HG02852 (cell line): ENCODE results near the gene KRT38.
"Not testable (repeated sequence)": the region's sequence is repeated elsewhere in the genome, so short reads cannot be mapped to it uniquely, and the experiment has no call there.

ENCODE experiments used
- ATAC-seq: cut with Tn5 transposase; IDR thresholded peaks from one replicate; pipeline ENCODE4 v1.9.1; 2021; ENCODE audit warnings: mild to moderate bottlenecking, moderate library complexity; ENCODE audit not compliant: unreplicated experiment

Gene KRT38

GRCh38 chr17:41424111-41424635 is 16.6 kb downstream of the KRT38 start, which contains the start of gene KRT37:
KRT37 (minus strand) TSS chr17:41424585; CDS start chr17:41424523, 62 bp downstream.
- no peak for ATAC-seq

DNA sequence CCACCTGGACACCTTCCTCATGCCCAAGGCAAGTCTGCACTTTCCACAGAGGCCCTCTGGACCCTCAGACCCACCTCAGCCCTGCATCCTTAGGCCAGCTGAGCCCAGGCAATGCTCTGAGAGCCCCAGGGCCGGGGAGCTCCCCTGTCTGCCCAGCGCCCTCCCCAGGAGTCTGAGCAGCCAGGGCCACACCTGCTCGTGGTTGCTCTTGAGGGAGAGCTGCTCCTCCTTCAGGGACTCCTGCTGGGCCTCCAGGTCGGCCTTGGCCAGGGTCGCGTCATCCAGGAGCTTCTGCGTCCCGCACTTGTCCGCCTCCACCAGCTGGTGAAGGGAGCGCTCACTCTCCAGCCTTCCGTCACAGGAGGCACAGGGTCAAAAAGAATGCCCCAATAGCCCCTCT is 18.2 kb downstream of the KRT38 start:
- not testable (repeated sequence) for ATAC-seq

- ATAC-seq: no peak
Measured at GRCh38 chr17:41421617-41422016, 19.2 kb downstream of the KRT38 start.

GRCh38 chr17:41421116-41421515 is 19.7 kb downstream of the KRT38 start:
- ATAC-seq: no peak

DNA sequence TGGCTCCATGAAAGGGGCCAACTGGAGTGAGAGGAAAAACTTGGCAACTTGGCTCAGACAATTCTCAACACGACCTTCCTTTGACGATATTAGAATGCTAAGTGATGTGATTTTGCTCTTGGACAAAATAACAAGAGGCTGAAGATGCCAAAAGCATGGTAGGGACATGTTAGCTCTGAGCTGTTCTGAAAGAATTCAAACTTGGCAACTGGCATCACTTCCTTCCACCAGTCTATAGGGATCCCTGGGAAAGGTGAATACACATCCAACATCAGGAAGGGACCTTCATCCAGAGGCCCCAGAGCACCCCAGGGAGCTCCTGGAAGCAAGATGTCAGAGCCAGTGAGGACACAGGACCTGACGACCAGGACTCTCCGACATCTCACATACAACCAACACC is 20.6 kb downstream of the KRT38 start:
- no peak for ATAC-seq

DNA sequence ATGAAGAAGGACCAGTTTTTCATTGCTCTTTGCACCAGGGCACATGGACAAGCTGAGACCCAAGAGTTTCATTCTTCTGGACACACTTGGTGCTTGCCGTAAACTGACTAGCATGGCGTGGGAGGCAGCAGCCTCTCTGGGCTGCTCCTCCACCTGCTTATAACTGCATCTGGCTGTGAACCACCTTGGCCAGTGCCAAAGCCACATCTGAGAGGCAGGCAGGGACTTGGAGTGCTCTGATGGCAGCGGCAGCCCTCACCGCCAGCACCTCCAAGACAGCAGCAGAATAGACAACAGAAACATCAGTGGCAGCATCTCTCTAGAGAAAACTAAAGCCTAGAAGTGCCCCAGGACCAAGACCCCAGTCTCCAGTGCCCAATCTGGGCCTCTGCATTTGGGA is 21.1 kb downstream of the KRT38 start:
- ATAC-seq: no peak

DNA sequence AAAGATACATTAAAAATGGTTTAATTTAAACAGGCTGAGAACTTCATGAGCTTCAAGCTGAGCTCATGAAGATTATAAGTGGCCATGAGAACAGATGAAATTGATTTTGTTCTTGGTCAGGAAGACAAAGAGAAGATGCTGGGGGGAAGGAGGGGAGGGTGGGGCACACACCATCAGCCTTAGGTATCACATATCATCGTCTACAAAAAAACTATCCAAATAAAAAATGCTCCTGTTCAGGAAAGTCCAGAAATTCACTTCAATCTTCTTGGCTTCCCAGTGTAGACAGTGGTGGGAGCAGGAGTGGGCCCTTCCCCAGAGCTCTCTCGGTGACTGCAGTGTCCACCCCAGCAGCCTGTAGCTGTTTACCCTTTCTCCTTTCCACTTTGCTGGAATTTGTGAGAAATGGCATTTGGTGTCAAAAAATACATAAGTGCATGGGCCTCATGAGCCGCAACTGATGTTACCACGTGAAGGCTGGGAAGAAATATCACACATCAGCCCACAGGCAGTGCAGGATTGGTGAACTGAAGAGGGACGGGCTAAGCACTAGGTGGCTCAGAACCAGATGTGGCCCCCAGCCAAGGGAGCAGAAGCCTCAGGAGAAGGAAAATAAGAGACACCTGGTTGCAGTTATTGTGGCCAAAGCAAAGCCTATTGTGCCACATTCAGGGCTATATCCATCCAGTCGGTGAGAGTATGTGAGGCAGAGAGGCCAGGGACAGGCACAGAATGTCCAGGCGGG is 22.5 kb downstream of the KRT38 start:
- ATAC-seq: no peak

- no peak for ATAC-seq
Measured at GRCh38 chr17:41417576-41418015, 23.2 kb downstream of the KRT38 start.

GRCh38 chr17:41417127-41417526 is 23.7 kb downstream of the KRT38 start:
- no peak for ATAC-seq

DNA sequence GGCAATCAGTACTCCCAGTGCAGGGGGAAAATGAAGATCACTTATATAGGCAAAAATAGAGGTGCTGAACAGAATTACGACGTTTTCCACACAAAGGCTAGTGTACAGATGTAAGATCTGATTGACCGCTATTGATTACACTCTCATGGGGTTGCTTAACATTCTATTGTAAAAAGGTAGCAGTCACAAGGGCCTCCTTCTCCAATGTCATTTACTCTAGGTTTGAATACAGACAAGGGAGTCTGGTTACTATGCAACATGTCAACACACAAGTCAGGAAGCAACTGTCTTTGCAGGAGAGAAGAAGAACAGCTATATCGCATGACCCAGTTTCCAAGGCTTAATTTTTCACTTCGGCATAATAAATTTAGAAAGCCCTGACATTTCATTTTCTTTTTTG is 24.3 kb downstream of the KRT38 start:
- ATAC-seq: no peak

- no peak for ATAC-seq
Measured at GRCh38 chr17:41415833-41416335, 24.9 kb downstream of the KRT38 start.

DNA sequence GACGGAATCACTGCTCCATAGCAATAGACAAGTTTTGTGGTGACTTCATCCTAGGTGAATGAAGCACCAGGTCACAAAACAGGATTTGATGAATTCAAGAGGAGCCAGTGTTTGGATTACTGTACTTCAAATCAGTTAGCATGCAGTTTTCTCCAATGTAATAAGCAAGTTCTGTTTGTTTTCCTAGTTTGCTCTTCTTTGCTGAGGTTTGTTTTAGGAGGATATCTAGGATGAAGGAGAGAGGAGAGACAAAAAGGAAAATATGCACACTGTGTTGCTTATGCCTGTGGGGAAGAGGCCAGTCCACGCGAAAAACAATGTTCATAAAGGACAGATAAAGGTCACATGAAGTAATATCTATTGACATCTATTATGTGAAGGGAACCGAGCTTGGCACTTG is 25.4 kb downstream of the KRT38 start:
- no peak for ATAC-seq

DNA sequence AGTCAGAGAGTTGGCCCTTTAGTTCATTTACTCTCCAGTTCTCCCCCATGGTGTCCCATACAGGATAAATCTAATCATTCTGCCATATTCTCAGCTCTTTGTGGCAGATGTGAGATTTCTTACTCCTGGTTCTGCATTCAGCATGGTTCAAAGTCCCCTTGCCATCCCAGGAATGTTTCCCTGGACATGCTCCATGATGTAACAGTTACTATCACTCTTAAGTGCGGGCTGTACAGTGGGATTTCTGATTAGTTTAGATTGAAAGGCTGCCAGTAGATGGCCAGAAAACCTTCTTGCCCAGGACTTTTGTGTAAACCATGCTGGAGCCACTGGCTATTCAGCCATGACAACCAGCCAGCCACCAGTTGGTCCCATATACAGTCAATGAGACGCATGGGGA is 26.8 kb downstream of the KRT38 start:
- no peak for ATAC-seq

GRCh38 chr17:41413353-41413957 is 27.3 kb downstream of the KRT38 start:
- ATAC-seq: no peak

DNA sequence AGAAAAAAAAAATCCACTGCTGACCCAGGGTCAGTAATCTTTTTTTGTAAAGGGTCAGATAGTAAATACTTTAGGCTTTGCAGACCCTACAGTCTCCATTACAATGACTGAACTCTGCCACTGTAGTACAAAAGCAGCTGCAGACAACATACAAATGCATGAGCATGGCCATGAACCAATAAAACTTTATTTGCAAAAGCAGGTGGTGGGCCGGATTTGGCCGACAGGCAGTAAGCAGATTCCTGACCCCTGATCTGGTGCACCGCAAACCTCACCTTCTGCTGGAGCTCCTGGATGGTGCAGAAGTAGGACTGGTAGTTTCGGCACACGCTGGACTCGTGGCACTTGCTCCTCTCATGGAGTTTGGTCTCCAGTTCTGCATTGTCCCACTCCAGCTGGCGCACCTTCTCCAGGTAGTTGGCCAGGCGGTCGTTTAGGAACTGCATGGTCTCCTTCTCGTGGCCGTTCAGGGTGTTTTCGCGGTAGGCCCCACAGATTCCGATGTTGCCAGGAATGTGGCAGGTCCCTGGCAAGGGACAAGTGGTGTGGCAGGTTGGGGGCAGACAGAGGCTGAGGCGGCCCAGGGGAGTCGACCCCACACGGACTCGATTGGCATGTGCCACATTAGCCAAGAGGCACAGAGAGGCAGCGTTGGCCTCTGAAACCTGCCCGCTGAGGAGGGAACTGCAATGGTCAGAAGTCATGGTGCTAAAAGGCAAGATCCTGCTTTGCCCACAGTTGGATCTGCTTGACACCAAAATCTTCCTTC is 29.5 kb downstream of the KRT38 start:
- ATAC-seq: no peak

DNA sequence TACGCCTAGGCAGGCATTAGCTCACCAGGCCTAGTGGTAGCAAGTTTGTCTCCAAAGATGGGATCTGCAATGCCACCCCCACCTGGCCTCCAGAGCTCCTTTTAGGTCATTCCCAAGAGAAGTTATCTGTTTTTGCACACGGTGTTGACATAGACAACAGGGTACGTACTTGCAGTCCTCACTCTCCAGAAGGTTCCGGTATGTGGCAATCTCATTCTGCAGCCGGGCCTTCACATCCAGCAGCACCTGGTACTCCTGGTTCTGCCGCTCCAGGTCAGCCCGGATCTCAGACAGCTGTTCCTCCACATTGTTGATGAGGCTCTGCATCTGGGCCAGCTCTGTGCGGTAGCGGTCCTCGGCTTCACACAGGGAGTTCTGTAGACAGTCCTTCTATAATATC is 33.6 kb downstream of the KRT38 start:
- ATAC-seq: no peak

DNA sequence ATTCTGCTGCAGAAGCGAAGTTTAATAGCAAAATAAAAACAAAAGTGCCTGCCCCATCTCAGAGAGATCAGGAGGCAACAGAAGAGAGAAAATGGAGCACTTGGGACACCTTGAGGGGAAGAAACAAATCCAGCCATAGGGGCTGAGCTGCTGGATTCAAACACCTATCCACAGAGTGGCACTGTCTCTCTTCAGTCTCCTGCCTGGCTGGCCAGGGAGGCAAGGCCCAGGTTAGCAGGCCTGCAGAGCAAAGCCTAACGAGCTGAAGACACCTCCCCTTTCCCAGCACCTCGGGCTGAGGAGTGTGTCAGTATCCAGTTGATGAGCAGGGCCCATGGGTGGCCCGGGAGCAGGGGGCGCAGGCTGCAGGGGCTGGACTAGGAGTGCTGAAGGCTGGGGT is 34.6 kb downstream of the KRT38 start:
- ATAC-seq: no peak

GRCh38 chr17:41404024-41404671 is 36.6 kb downstream of the KRT38 start:
- no peak for ATAC-seq

DNA sequence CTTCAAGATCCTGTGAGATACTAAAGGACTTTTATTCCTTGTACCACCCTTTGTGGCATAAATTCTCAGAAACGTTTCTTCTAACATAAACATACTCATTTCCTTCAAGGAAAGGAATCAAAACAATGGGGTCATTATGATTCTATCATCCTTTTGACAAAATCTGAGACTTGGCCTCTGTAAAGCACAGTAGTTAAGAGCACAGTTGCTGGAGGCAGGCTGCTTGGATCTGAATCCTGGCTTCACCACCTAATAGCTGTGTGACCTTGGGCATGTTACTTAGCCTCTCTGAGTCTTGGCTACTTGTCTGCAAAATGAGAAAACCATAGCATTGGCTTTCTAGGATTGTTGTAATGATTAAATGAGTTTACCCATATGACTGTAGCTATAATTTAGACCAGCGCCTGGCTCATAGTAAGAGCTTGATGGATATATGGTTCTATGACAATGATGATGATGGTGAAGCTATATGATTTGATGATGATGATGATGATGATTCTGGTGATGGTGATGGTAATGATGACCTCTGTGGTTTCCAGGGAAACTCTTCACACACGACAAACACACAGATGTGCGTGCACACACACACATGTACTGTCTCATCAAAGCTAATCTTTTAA is 37.3 kb downstream of the KRT38 start:
- ATAC-seq: no peak

DNA sequence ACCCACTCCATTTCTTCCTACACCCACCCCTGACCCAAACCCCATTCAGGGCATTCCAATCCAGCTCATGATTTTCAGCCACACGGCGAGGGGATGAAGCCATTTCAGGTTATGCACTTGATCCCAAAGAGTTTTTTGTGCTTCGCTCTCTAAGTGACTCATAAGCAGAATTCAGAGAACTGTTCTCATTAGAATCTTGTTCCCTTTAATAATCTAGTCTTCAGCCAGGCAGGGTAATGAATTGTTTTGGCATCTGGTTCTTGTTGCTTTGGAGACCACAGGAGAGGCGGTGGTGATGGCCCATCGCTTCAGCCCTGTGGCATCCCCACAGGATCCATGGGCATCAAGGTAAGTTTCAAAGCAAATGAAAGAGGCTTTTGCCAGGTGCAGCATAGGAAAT is 38.6 kb downstream of the KRT38 start:
- ATAC-seq: no peak
